ENCODE measurements around the gene LMO7.

- TF ChIP-seq EP300 (IDR thresholded peaks at IDR 0.05), result no peak
- no peak for TF ChIP-seq CTCF (IDR thresholded peaks at IDR 0.05)
Measured at GRCh38 chr13:75774176-75774575, 138.0 kb downstream of the LMO7 start.

Measured in stomach (tissue), 4 donors.